Stimulated activated CD8-positive, alpha-beta memory T cell treated with anti-CD3 and anti-CD28 coated beads, Interleukin-12 subunit alpha, Interleukin-12 subunit beta, amount 100 ng/mL, for 24 hours (primary cell): ENCODE data around the gene NFATC2.
"Not testable (repeated sequence)": the region's sequence is repeated elsewhere in the genome, so short reads cannot be mapped to it uniquely, and the experiment has no call there.

Experiments
- DNase-seq: peaks from one replicate; pipeline ENCODE4 v3.0.0-alpha.2; 2020; ENCODE audit errors: extremely low read depth

Gene NFATC2

DNA sequence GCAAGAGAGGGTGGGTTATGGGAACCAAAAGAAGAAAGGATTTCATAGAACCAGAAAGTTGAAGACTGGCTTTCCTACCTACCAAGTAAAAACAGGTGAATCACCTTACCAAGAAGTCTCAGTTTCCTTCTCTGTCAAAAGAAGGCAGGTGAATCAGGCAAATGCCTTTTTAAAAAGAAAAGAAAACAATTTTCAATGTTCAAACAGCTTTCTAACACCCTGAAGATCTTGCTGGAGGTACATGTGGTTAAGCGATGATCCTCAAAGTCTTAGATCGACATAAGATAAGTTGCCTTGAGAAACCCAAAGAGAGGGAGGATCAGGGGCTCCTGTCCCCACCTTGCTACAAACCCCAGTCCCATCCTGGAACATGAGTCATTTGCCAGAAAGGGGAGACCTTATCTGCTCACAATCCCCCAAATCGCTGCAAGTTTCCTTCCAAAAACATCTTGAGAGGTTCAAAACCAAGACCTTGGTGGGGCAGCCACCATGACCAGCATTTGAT lies 71.6 kb downstream of the NFATC2 start:
- DNase-seq: no peak

DNA sequence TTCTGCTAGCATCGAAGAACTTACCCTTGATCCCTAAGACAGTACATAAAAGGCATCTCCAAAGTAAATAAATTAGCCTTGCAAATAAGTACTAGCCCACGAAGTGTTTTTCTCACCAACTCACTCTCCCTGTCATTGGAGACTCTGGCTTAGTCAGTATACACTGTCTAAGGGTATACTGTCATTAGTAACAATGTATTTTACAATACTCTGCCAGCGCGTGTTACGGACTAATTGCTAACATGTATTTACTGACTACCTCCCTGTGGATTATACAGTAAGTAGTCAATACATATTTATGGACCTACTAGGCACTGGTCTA lies 72.1 kb downstream of the NFATC2 start:
- DNase-seq: no peak

- no peak for DNase-seq
These were observed 72.7 kb downstream of the NFATC2 start for GRCh38 chr20:51469578-51470498.

- DNase-seq: no peak
These were observed 73.5 kb downstream of the NFATC2 start for GRCh38 chr20:51469046-51469445.

GRCh38 chr20:51468636-51469035 lies 73.9 kb downstream of the NFATC2 start:
- DNase-seq: no peak

- DNase-seq: no peak
These were observed 74.4 kb downstream of the NFATC2 start for GRCh38 chr20:51467956-51468626.

GRCh38 chr20:51463998-51464397 lies 78.5 kb downstream of the NFATC2 start:
- no peak for DNase-seq

DNA sequence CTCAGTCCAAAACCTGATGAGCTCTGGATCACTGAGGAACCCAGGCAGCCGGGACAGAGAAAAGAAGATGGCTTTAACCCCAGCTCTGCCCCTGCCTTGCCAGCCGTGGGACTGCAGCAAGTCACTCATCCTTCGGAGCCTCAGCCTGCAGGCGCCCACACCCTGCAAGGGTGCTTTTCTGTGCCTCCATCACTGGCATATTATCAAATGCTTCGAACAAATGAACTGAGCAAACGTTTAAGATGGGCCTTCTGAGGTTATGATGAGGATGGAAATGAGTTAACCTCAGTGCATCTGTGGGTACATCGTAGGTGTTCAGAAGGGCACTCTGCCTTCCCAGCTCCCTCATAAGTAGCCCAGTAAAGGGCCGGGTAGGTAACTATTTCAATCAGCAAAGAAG lies 79.0 kb downstream of the NFATC2 start:
- no peak for DNase-seq

DNA sequence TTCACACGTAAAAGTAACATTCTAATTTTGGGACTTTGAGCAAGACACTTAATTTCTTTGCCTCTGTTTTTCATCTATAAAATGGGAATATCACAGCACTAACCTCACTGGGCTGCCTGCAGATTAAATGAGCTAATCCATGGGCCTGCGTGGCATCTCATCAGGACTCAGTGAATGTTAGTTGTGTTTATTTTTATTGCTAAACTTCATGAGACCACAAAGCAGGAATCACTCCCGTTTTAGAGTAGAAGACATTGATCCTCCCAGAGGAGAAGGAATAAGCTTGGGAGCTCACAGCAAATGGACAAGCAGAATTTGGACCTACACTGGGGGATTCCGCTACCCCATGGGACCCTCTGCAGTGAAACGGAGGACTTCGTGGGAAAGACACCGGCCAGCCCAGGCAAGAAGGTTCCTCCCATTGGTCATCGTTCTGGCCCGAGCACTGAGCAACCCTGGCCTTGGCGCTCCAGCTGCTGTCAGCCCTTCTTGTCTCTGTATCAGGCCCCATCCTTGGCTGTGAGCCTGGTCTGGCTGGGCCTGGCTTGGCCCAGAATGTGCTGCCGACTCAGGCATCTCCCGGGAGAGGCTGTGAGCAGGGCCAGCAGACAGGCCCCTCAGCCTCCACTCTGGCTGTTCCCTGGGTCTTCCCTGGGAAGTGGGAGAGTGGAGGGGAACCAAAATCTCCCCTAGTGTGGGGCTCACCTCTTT lies 79.8 kb downstream of the NFATC2 start:
- no peak for DNase-seq

DNA sequence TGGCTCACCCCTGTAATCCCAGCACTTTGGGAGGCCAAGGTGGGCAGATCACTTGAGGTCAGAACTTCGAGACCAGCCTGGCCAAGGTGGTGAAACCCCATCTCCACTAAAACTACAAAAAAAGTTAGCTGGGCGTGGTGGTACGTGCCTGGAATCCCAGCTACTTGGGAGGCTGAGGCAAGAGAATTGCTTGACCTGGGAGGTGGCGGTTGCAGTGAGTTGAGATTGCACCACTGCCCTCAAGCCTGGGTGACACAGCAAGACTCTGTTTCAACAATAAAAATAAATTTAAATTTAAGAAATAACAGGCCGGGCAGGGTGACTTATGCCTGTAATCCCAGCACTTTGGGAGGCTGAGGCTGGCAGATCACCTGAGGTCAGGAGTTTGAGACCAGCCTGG lies 80.7 kb downstream of the NFATC2 start:
- DNase-seq: not testable (repeated sequence)

- no peak for DNase-seq
These were observed 81.2 kb downstream of the NFATC2 start for GRCh38 chr20:51461306-51461705.

- no peak for DNase-seq
These were observed 81.8 kb downstream of the NFATC2 start for GRCh38 chr20:51460569-51461265.

DNA sequence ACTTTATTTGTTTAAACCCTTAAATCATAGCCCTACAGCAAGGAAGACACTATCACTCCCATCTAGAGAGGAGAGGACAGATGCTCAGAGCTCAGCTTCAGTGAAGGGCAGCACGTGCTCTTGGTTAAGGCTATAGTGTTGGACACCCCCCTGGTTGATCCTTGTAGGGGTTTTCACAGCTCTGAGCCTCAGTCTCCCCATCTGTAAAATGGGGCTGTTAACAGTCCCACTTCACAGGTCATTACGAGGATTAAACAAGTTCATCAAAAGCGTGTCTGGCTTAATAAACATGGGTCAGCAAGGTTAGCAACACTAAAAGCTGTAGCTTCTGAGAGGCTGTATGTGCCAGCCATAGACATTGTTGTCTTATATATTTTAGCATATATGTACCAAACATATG lies 82.4 kb downstream of the NFATC2 start:
- no peak for DNase-seq

- DNase-seq: no peak
These were observed 83.6 kb downstream of the NFATC2 start for GRCh38 chr20:51458751-51459439.

DNA sequence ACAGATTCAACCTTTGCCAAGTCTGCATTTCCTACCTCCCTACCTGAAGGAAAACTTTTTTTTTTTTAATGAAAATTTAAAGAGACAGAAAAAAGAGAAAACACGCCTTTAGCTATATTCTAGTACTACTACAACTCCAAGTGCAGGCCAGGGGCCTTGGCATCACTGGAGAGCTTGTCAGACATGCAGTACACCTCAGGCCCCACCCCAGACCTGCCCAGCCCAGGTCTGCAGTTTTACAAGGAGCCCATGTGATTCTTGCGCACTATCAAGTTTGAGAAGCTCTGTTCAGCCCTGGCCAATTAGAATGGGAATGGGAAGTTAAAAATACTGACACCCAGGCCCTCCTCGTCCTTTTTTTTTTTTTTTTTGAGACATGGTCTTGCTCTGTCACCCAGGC lies 85.0 kb downstream of the NFATC2 start:
- DNase-seq: no peak

- DNase-seq: no peak
These were observed 85.7 kb downstream of the NFATC2 start for GRCh38 chr20:51456511-51457509.

- no peak for DNase-seq
These were observed 88.2 kb downstream of the NFATC2 start for GRCh38 chr20:51454250-51454865.

DNA sequence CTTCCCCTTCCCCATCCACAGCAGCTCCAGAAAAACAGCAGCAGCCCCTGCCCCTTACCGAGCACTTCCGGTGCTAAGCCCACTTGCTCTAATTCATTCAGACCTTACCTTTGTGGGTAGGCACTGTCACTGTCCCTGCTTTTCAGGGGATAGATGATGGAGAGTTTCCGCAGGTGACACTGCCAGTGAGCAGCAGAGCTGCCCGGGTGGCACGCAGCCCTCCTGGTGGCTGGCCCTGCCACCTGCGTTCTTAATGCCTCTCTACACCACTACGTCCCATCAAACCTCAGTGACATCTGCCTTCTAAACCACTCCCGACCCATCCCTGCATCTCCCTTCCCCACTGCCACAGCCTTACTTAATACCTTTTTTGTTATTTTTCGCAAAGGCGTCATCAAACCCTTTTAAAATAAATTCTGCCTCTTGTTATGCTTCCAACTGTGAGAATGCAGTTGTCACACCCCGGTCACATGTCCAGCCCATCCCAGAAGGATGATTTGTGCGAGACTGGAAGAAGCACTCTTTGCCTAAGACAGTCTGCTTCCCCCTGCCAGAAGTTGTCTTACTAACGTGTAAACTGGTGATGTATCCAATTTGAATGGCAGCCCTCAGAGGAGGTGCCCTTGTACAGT lies 89.7 kb downstream of the NFATC2 start:
- no peak for DNase-seq

DNA sequence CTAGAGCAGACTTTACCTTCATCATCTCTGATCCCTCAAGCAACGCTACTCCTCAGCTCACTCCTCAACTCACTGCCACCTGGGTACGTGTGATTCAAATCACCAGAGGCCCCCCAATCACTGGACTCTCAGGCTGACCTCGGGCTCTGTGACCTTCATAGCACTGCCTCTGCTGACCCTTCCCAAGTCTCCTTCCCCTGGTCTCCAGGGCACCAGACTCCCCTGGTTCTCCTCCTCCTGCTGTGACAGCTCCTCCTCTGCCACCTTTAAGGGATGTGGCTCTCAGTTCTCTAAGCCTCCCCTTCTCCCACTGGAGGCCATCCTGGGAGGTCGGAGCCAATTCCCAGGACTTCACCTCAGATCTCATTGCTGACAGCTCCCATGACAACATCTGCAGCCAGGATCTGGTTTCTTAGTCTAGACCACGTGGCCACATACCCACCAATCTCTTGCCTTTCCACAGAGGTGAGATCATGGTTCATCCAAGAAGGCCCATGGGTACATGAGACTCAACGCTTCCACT lies 90.4 kb downstream of the NFATC2 start:
- no peak for DNase-seq
